HG03432 (cell line): ENCODE results near the gene DCUN1D5.
A peak's percentile ranks its signal among the peaks of the same experiment; 100 is the strongest.

Experiments
- ATAC-seq: cut with Tn5 transposase; IDR thresholded peaks from one replicate; pipeline ENCODE4 v1.9.1; 2021; ENCODE audit warnings: mild to moderate bottlenecking, moderate library complexity; ENCODE audit not compliant: unreplicated experiment

The DCUN1D5 gene

GRCh38 chr11:103091801-103092524 is at the start of gene DCUN1D5:
DCUN1D5 (minus strand) TSS chr11:103092160; CDS start chr11:103091872, 288 bp downstream.
- peak; percentile 100 for ATAC-seq

DNA sequence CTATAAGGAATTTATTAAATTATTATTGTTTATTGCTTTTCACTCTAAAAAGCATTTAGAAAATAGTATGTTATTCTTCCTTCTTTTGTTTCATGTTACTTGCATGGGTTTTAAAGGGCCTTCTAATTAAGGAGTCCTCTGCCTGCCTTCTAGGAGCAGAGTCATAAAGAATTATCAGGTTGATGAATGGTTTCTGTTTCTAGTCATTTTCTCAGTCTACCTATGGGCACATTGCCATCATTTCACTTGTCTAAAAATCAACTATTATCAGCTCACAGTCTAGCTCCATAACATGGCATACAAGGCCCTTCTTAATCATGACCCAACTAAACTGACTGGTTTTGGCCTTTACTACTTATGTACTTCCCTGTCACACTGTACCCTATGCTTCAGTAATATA is 33.5 kb upstream of the DCUN1D5 start:
- no peak for ATAC-seq

DNA sequence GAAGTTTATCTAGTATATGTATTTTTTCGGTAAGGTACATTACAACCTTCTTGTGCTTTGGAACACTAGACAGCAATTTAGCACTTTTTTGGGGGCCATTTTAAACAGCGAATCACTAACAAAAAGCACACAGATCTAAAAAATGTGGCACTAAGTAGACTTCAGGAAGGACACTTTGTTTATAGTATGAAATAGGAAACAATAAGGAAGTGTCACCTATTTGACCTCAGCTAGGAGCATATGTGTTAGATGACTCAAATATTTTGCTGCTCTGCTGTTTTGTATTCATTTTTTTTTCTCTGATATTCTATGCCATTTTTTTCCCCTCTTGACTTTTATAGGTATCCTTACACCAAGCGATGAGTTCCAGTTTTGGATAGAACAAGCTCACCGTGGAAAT is 22.9 kb upstream of the DCUN1D5 start:
- ATAC-seq, result no peak

DNA sequence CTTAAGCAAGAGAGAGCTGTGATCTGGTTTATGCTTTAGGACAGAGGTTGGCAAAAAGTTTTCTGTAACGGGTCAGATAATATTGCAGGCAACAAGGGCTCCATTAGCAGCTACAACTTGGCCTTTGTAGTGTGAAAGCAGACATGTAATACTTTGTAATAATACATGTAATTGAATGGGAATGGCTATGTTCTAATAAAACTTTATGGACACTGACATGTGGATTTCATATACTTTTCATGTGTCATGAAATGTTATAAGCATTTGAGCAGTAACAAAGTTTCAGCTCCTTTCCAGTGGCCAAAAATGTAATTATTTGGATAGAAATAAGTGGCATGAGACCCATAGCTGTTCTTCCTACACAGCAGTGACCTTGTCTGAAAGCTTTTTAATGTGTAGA is 20.4 kb upstream of the DCUN1D5 start:
- ATAC-seq, result no peak

GRCh38 chr11:103111400-103111799 is 19.4 kb upstream of the DCUN1D5 start:
- ATAC-seq, result no peak

GRCh38 chr11:103110391-103110790 is 18.4 kb upstream of the DCUN1D5 start:
- ATAC-seq, result no peak

GRCh38 chr11:103109818-103110388 is 17.9 kb upstream of the DCUN1D5 start:
- peak; percentile 16 for ATAC-seq

- ATAC-seq, result peak; percentile 100
These were observed 17.2 kb upstream of the DCUN1D5 start, which contains the start of gene DYNC2H1 for GRCh38 chr11:103108933-103109817. DYNC2H1 (plus strand) TSS chr11:103109426; CDS start chr11:103109575, 149 bp downstream.

- no peak for ATAC-seq
These were observed 5.3 kb upstream of the DCUN1D5 start for GRCh38 chr11:103097279-103097678.

GRCh38 chr11:103091064-103091800 is 728 bp downstream of the DCUN1D5 start:
- peak; percentile 50 for ATAC-seq

GRCh38 chr11:103086461-103086860 is 5.5 kb downstream of the DCUN1D5 start:
- no peak for ATAC-seq

DNA sequence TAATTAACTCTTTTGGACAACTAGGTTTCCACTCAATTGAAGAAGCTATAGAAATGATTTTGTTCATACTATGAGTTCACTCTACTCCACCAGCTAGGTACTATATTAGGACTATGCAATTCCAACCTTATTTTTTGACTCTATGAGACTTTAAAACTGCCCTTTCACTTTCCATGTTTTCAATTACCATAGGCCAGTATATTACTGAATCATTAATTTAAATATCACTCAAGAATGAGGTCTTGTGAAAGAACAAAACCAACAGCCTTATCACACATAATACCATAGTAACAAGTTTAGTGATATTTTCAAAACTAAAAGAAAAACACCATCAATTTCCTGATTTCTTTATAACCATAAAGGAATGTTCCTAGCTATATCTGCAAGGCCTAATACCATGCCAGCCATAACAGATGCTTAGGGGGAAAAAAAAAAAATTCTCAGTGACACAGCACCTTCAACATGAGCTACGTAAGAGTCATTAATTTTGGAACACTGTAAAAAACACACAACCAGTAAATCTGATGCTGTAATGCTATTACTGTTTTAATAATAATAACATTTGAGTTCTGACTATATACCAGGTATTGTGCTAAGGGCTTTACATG is 6.1 kb downstream of the DCUN1D5 start:
- ATAC-seq, result no peak

DNA sequence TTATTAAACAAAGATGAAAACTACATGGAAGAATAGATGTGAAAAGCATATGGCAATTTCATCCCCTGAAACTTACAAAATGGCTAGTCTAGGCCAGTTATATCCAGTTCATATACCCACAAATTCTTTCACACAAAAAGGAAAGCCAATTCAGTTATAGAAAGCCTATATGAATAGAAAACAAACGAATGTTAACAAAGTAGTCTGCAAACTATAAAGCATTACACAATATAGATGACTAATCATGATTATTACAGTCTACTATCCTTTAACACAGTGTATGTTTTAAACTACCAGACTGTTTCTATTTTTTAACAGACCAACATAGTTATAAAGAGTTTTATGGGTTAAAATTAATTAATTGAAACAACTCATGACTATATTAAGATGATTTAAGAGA is 12.1 kb downstream of the DCUN1D5 start:
- no peak for ATAC-seq

GRCh38 chr11:103078710-103079109 is 13.2 kb downstream of the DCUN1D5 start:
- ATAC-seq, result no peak

DNA sequence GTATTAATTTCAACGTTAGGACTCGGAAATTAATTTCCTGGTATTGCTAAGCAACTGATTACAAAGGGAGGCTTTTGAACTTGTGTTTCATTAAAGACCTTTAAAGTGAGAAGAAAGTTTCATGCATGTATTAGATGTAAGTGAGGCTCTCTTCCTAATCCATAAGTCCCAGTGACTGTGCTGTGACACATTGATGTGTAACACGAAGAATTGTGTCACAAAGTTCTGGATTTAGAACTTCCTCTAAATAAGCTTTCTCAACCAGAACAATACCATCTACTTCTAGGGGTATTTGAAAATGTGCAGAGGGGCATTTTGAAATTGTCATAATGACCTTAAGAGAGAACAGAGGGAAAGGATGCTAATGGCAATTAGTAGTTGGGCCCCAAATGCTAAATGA is 14.4 kb downstream of the DCUN1D5 start:
- no peak for ATAC-seq

DNA sequence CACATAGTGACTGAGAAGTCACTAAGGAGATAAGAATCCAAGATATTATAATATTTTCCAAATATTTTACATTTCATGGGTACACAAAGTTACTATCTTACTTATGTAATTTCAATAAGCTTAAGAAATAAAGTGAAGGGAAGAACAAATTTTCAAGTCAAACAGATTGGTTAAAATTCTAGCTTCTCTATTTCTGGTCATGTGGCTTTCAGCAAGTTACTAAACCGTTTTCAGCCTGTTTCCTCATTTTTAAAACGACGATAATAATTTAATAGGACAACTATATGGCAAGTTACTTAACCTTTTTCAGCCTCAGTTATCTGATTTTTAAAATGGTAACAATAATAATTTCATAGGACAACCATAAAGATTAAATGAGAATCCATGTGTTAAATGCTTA is 15.6 kb downstream of the DCUN1D5 start:
- ATAC-seq, result no peak

DNA sequence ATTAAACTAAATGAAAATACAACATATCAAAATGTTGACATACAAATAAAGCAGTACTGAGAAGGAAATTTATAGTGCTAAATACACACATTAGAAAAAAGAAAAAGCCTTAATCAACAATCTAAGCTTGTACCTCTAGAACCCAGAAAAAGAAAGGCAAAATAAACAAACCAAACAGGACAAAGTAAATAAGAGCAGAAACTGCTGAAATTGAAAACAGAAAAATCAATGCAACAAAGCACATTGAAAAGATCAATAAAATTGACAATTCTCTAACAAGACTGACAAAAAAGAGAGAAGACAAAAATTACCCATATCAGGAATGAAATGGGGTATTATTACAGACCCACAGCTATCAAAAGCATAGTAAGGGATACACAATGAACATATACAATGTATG is 21.0 kb downstream of the DCUN1D5 start:
- ATAC-seq, result no peak

DNA sequence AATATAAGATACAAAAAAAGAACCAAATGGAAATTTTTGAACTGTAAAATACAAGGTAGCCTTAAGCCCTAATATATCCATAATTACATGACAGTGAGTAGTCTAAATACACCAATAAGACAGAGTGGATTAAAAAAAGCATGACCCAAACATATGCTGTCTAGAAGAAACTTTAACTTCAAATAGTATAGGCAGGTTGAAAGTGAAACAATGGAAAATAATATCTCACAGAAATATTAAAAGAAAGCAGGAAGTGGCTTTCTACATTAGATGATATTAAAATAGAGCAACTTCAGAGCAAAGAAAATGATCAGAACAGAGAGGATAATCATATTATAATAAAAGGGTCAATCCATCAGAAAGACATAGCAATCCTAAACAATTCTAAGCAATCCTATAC is 21.8 kb downstream of the DCUN1D5 start:
- ATAC-seq, result peak; percentile 52

- ATAC-seq, result no peak
These were observed 22.6 kb downstream of the DCUN1D5 start for GRCh38 chr11:103069367-103069766.

- ATAC-seq, result no peak
These were observed 24.8 kb downstream of the DCUN1D5 start for GRCh38 chr11:103067118-103067517.
